SK-N-SH treated with all-trans-retinoic acid at 6 μM for 48 hours (cell line): Measurements from ENCODE around the gene PLXNB1.

ENCODE experiments used
- ATAC-seq: fragments of 200-7000 bp; cut with Tn5 transposase; 3 replicates; pipeline ENCODE4 v1.9.1; 2020; ENCODE audit warnings: mild to moderate bottlenecking, moderate library complexity
- ARNTL ChIP-seq: fragments of 450-650 bp; formaldehyde crosslinking; IDR thresholded peaks from 2 replicates; pipeline ENCODE4 v1.5.0; 2020; ENCODE audit warnings: low read depth, mild to moderate bottlenecking, moderate library complexity, borderline replicate concordance
- BACH2 ChIP-seq: fragments of 250-450 bp; sonication (Bioruptor Pico); IDR thresholded peaks from 2 replicates; pipeline ENCODE4 v1.9.0; 2021; ENCODE audit warnings: mild to moderate bottlenecking, borderline replicate concordance
- CSDC2 ChIP-seq: fragments of 250-450 bp; sonication (Bioruptor Pico); IDR thresholded peaks from 2 replicates; pipeline ENCODE4 v1.5.0; 2020; ENCODE audit warnings: mild to moderate bottlenecking, moderate library complexity
- ESRRG ChIP-seq: fragments of 250-450 bp; sonication (Bioruptor Pico); IDR thresholded peaks from 2 replicates; pipeline ENCODE4 v1.6.1; 2021; ENCODE audit warnings: mild to moderate bottlenecking
- GLIS3 ChIP-seq: fragments of 250-450 bp; sonication (Bioruptor Pico); IDR thresholded peaks from 2 replicates; pipeline ENCODE4 v1.5.0; 2020; ENCODE audit warnings: mild to moderate bottlenecking, moderate library complexity
- OSR1 ChIP-seq: fragments of 250-450 bp; sonication (Bioruptor Pico); IDR thresholded peaks from 2 replicates; pipeline ENCODE4 v1.8.0; 2022; ENCODE audit warnings: moderate library complexity, mild to moderate bottlenecking, inconsistent platforms
- PPARA ChIP-seq: fragments of 250-450 bp; sonication (Bioruptor Pico); IDR thresholded peaks from 2 replicates; pipeline ENCODE4 v1.5.0; 2020; ENCODE audit warnings: mild to moderate bottlenecking, borderline replicate concordance
- SNAI2 ChIP-seq: fragments of 250-450 bp; sonication (Bioruptor Pico); IDR thresholded peaks from 2 replicates; pipeline ENCODE4 v1.5.0; 2020; ENCODE audit warnings: mild to moderate bottlenecking, moderate library complexity
- TCF4 ChIP-seq: fragments of 250-450 bp; sonication (Bioruptor Pico); IDR thresholded peaks from 2 replicates; pipeline ENCODE4 v1.8.0; 2021; ENCODE audit warnings: mild to moderate bottlenecking, moderate library complexity, borderline replicate concordance
- ZC3H10 ChIP-seq: fragments of 250-450 bp; sonication (Bioruptor Pico); IDR thresholded peaks from 2 replicates; pipeline ENCODE4 v1.5.1; 2021; ENCODE audit warnings: mild to moderate bottlenecking, moderate library complexity
- ZFP3 ChIP-seq: fragments of 250-450 bp; sonication (Bioruptor Pico); IDR thresholded peaks from 2 replicates; pipeline ENCODE4 v1.5.0; 2020; ENCODE audit warnings: mild to moderate bottlenecking, moderate library complexity
- ZFP30 ChIP-seq: fragments of 450-650 bp; formaldehyde crosslinking; IDR thresholded peaks from 2 replicates; pipeline ENCODE4 v1.5.0; 2022; ENCODE audit warnings: mild to moderate bottlenecking, moderate library complexity
- ZNF565 ChIP-seq: fragments of 450-650 bp; formaldehyde crosslinking; conservative IDR thresholded peaks from 2 replicates; pipeline ENCODE4 v1.5.0; 2020; ENCODE audit warnings: low read depth, mild to moderate bottlenecking, moderate library complexity
- ZNF70 ChIP-seq: fragments of 450-650 bp; formaldehyde crosslinking; IDR thresholded peaks from 2 replicates; pipeline ENCODE4 v1.5.0; 2020; ENCODE audit warnings: mild to moderate bottlenecking, moderate library complexity
- ZNF8 ChIP-seq: fragments of 450-650 bp; formaldehyde crosslinking; IDR thresholded peaks from 2 replicates; pipeline ENCODE4 v1.5.0; 2020; ENCODE audit warnings: mild to moderate bottlenecking, moderate library complexity
- TF ChIP-seq, protein P1 (sequence below): fragments of 250-450 bp; sonication (Bioruptor Pico); IDR thresholded peaks from 2 replicates; pipeline ENCODE4 v1.5.1; 2020; ENCODE audit warnings: low read depth, mild to moderate bottlenecking, moderate library complexity
- TF ChIP-seq, protein P2 (sequence below): fragments of 250-450 bp; sonication (Bioruptor Pico); IDR thresholded peaks from 2 replicates; pipeline ENCODE4 v1.5.1; 2021; ENCODE audit warnings: mild to moderate bottlenecking, moderate library complexity
- TF ChIP-seq, protein P3 (sequence below): fragments of 250-450 bp; sonication (Bioruptor Pico); IDR thresholded peaks from 2 replicates; pipeline ENCODE4 v1.8.0; 2020; ENCODE audit warnings: mild to moderate bottlenecking, moderate library complexity, borderline replicate concordance
- TF ChIP-seq, protein P4 (sequence below): fragments of 250-450 bp; sonication (Bioruptor Pico); IDR thresholded peaks from 2 replicates; pipeline ENCODE4 v1.5.0; 2020; ENCODE audit warnings: mild to moderate bottlenecking, moderate library complexity
- TF ChIP-seq, protein P5 (sequence below): fragments of 250-450 bp; sonication (Bioruptor Pico); IDR thresholded peaks from 2 replicates; pipeline ENCODE4 v1.8.0; 2021; ENCODE audit warnings: low read depth, mild to moderate bottlenecking, moderate library complexity, borderline replicate concordance

PLXNB1 gene

DNA sequence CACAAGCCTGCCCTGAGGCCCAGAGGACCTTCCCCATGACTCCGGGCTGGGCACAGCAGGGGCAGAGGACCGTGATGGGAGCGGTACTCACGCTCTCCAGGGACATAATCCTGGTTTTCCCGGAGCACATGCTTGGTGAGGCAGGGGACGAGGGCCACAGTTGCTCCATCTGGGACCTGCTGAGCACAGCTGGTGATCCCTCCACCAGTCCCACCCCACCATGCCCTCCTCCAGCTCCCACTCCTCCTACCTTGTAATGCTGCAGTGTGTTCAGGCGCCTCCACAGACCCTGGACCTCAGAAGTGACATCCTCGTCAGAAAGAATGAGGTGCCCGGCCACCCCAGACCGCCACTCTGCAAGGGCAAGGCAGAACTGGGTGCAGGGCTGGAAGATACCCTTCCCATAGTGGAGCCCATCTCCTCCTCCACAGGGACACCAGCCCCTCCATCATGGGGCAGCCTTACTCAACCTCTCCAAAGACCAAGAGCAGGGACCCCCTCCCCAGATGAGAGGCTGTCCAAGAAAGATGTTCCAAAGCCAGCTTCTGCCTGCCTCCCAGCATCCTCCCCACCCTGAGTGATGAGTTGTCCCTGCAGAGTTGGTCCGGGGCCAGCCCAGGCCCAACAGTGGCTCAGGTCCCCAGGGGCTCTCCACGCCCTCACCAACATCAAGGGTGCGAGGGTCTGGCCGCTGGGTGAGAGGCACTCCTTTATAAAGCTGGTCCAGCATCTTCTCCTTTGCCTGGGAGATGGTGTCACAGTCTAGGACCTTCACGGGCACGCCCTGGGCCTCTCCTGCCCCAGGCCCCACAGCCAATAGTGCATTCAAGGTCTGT, 19.5 kb downstream of the PLXNB1 start:
- ATAC-seq: no peak
- TF ChIP-seq TCF4 (CRISPR knock-in tag) (no peak), ZNF8 (no peak), ZFP30 (CRISPR knock-in tag) (no peak), CSDC2 (CRISPR knock-in tag) (no peak), SNAI2 (CRISPR knock-in tag) (no peak), ESRRG (CRISPR knock-in tag) (no peak), ZFP3 (CRISPR knock-in tag) (no peak), GLIS3 (CRISPR knock-in tag) (no peak), ZC3H10 (no peak), ARNTL (CRISPR knock-in tag) (no peak), ZNF70 (CRISPR knock-in tag) (no peak), ZNF565 (CRISPR knock-in tag) (no peak), BACH2 (CRISPR knock-in tag) (no peak), PPARA (CRISPR knock-in tag) (no peak), OSR1 (no peak)
- TF ChIP-seq, protein P1, sequence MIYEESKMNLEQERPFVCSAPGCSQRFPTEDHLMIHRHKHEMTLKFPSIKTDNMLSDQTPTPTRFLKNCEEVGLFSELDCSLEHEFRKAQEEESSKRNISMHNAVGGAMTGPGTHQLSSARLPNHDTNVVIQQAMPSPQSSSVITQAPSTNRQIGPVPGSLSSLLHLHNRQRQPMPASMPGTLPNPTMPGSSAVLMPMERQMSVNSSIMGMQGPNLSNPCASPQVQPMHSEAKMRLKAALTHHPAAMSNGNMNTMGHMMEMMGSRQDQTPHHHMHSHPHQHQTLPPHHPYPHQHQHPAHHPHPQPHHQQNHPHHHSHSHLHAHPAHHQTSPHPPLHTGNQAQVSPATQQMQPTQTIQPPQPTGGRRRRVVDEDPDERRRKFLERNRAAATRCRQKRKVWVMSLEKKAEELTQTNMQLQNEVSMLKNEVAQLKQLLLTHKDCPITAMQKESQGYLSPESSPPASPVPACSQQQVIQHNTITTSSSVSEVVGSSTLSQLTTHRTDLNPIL (CRISPR knock-in tag): no peak
- TF ChIP-seq, protein P2, sequence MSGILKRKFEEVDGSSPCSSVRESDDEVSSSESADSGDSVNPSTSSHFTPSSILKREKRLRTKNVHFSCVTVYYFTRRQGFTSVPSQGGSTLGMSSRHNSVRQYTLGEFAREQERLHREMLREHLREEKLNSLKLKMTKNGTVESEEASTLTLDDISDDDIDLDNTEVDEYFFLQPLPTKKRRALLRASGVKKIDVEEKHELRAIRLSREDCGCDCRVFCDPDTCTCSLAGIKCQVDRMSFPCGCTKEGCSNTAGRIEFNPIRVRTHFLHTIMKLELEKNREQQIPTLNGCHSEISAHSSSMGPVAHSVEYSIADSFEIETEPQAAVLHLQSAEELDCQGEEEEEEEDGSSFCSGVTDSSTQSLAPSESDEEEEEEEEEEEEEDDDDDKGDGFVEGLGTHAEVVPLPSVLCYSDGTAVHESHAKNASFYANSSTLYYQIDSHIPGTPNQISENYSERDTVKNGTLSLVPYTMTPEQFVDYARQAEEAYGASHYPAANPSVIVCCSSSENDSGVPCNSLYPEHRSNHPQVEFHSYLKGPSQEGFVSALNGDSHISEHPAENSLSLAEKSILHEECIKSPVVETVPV (CRISPR knock-in tag): no peak
- TF ChIP-seq, protein P3, sequence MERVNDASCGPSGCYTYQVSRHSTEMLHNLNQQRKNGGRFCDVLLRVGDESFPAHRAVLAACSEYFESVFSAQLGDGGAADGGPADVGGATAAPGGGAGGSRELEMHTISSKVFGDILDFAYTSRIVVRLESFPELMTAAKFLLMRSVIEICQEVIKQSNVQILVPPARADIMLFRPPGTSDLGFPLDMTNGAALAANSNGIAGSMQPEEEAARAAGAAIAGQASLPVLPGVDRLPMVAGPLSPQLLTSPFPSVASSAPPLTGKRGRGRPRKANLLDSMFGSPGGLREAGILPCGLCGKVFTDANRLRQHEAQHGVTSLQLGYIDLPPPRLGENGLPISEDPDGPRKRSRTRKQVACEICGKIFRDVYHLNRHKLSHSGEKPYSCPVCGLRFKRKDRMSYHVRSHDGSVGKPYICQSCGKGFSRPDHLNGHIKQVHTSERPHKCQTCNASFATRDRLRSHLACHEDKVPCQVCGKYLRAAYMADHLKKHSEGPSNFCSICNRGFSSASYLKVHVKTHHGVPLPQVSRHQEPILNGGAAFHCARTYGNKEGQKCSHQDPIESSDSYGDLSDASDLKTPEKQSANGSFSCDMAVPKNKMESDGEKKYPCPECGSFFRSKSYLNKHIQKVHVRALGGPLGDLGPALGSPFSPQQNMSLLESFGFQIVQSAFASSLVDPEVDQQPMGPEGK: no peak
- TF ChIP-seq, protein P4, sequence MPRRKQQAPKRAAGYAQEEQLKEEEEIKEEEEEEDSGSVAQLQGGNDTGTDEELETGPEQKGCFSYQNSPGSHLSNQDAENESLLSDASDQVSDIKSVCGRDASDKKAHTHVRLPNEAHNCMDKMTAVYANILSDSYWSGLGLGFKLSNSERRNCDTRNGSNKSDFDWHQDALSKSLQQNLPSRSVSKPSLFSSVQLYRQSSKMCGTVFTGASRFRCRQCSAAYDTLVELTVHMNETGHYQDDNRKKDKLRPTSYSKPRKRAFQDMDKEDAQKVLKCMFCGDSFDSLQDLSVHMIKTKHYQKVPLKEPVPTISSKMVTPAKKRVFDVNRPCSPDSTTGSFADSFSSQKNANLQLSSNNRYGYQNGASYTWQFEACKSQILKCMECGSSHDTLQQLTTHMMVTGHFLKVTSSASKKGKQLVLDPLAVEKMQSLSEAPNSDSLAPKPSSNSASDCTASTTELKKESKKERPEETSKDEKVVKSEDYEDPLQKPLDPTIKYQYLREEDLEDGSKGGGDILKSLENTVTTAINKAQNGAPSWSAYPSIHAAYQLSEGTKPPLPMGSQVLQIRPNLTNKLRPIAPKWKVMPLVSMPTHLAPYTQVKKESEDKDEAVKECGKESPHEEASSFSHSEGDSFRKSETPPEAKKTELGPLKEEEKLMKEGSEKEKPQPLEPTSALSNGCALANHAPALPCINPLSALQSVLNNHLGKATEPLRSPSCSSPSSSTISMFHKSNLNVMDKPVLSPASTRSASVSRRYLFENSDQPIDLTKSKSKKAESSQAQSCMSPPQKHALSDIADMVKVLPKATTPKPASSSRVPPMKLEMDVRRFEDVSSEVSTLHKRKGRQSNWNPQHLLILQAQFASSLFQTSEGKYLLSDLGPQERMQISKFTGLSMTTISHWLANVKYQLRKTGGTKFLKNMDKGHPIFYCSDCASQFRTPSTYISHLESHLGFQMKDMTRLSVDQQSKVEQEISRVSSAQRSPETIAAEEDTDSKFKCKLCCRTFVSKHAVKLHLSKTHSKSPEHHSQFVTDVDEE (CRISPR knock-in tag): no peak

DNA sequence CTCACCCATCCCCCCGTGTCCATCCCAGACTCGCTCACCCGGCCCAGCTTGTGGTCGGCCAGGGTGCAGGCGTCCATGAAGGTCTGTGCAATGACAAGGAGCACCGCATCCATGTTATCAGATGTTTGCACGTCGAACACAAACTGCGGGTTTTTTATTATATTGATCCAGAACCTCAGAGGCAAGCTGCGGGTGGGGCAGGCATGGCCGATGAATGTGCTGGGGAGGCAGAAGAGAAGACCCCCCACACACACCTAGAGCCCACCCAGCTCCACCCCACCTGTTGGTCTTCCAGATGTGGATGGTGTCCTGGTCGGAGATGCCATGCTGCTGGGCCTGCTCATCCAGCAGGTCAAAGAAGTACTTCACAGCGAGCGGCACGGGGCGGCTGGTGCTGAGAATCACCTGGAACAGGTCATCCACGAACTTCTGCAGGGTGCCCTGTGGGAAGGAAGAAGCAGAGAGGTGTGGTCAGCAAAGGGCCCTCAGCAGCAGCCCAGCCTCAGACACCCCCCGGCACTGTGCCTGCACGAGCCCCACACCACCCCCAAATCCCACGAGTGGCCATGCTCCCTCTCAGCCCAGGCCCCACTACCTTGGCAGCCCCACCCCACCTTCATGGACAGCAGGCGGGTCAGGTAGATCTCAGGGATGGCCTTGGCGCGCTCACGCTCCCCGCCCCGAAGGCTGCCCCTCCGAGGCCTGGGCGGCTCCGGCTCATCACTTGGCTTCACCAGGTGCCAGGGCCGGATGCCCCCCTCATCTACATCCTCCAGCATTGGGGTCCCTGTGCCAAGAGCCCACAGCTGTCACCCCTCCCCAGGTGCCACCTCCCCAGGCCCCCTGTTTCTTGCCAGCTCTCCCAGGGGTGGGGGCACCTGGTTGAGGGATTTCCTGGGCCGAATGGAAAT, 20.3 kb downstream of the PLXNB1 start:
- no peak; the same call in 2 of the 3 replicates for ATAC-seq
- TF ChIP-seq, protein P4 (CRISPR knock-in tag): no peak
- TF ChIP-seq, protein P5, sequence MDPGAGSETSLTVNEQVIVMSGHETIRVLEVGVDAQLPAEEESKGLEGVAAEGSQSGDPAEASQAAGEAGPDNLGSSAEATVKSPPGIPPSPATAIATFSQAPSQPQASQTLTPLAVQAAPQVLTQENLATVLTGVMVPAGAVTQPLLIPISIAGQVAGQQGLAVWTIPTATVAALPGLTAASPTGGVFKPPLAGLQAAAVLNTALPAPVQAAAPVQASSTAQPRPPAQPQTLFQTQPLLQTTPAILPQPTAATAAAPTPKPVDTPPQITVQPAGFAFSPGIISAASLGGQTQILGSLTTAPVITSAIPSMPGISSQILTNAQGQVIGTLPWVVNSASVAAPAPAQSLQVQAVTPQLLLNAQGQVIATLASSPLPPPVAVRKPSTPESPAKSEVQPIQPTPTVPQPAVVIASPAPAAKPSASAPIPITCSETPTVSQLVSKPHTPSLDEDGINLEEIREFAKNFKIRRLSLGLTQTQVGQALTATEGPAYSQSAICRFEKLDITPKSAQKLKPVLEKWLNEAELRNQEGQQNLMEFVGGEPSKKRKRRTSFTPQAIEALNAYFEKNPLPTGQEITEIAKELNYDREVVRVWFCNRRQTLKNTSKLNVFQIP (CRISPR knock-in tag): no peak
- TF ChIP-seq ARNTL (CRISPR knock-in tag): no peak
- no peak for TF ChIP-seq ZFP30 (CRISPR knock-in tag)
- no peak for TF ChIP-seq OSR1
- no peak for TF ChIP-seq TCF4 (CRISPR knock-in tag)
- TF ChIP-seq, protein P3: no peak
- TF ChIP-seq, protein P1 (CRISPR knock-in tag): no peak
- no peak for TF ChIP-seq PPARA (CRISPR knock-in tag)
- TF ChIP-seq SNAI2 (CRISPR knock-in tag): no peak
